IMR-90 (cell line): Measurements from ENCODE around the gene UCP3. TPM values are rescaled to one million over a fixed set of nuclear protein-coding genes. Genes with fewer than 3 reads are reported as not detected.

ENCODE experiments used
- ATAC-seq: fragments of 200-7000 bp; cut with Tn5 transposase; 2 replicates; pipeline ENCODE4 v1.9.1; 2020; ENCODE audit warnings: low read depth, mild to moderate bottlenecking, moderate library complexity
- BruUV-seq: library from RNA; stranded (reverse); fragments of 400-500 nt; replicated peaks from 2 replicates; lab custom pipeline; 2021; lab: Mats Ljungman, UMichigan
- CTCF ChIA-PET: fragments of 300-600 bp; formaldehyde crosslinking; extraction: SDS; loops from one replicate; lab custom pipeline; 2021; ENCODE audit warnings: antibody characterized with exemption; lab: Yijun Ruan, JAX
- POLR2A ChIA-PET: fragments of 300-600 bp; sonication (Branson Sonifier 250); formaldehyde crosslinking; loops from one replicate; lab custom pipeline; 2022; ENCODE audit warnings: antibody characterized with exemption; ENCODE audit not compliant: unreplicated experiment; lab: Charles Lee
- DNase-seq: peaks from one replicate; pipeline ENCODE4 v3.0.0; 2013
- H2AFZ ChIP-seq: replicated peaks from 2 replicates; pipeline ENCODE3; 2013; ENCODE audit warnings: low read length, mild to moderate bottlenecking; ENCODE audit not compliant: poor library complexity
- H2AK5ac ChIP-seq: 2 replicates; pipeline ENCODE4 v1.6.1; 2013; ENCODE audit warnings: low read depth, low read length, inconsistent platforms
- H2AK9ac ChIP-seq: replicated peaks from 2 replicates; pipeline ENCODE3; 2013; ENCODE audit warnings: mild to moderate bottlenecking, low read depth, low read length, moderate library complexity; ENCODE audit not compliant: poor library complexity
- H2BK120ac ChIP-seq: 2 replicates; pipeline ENCODE4 v1.6.1; 2013; ENCODE audit warnings: low read depth, low read length, inconsistent platforms
- H2BK15ac ChIP-seq: 3 replicates; pipeline ENCODE4 v1.6.1; 2013; ENCODE audit warnings: low read depth, low read length, inconsistent platforms
- H2BK20ac ChIP-seq: 2 replicates; pipeline ENCODE4 v1.6.1; 2013; ENCODE audit warnings: low read depth, mild to moderate bottlenecking, inconsistent platforms, low read length, moderate library complexity
- H2BK5ac ChIP-seq: 2 replicates; pipeline ENCODE4 v1.6.1; 2013; ENCODE audit warnings: mild to moderate bottlenecking, low read depth, low read length, inconsistent platforms; ENCODE audit not compliant: poor library complexity, severe bottlenecking
- H3K14ac ChIP-seq: replicated peaks from 2 replicates; pipeline ENCODE4 v1.6.1; 2013; ENCODE audit warnings: low read depth, low read length, inconsistent platforms
- H3K18ac ChIP-seq: 2 replicates; pipeline ENCODE4 v1.6.1; 2013; ENCODE audit warnings: low read depth, low read length, control low read depth
- H3K23ac ChIP-seq: 2 replicates; pipeline ENCODE4 v1.6.1; 2013; ENCODE audit warnings: low read depth, low read length, inconsistent platforms
- H3K27ac ChIP-seq: 2 replicates; pipeline ENCODE4 v1.5.1; 2013; ENCODE audit warnings: mild to moderate bottlenecking, control low read depth, low read length; ENCODE audit not compliant: insufficient read depth
- H3K27me3 ChIP-seq: 2 replicates; pipeline ENCODE4 v1.6.1; 2013; ENCODE audit warnings: low read length; ENCODE audit not compliant: control insufficient read depth, insufficient read depth
- H3K36me3 ChIP-seq: 2 replicates; pipeline ENCODE4 v1.6.1; 2013; ENCODE audit warnings: low read length, mixed read lengths; ENCODE audit not compliant: control insufficient read depth, insufficient read depth
- H3K4ac ChIP-seq: 2 replicates; pipeline ENCODE4 v1.6.1; 2013; ENCODE audit warnings: low read depth, low read length, inconsistent platforms
- H3K4me1 ChIP-seq: 2 replicates; pipeline ENCODE4 v1.6.1; 2013; ENCODE audit warnings: low read length, mixed read lengths; ENCODE audit not compliant: control insufficient read depth, insufficient read depth
- H3K4me2 ChIP-seq: 2 replicates; pipeline ENCODE4 v1.6.1; 2013; ENCODE audit warnings: low read depth, mild to moderate bottlenecking, control low read depth, low read length, moderate library complexity
- H3K4me3 ChIP-seq: 2 replicates; pipeline ENCODE4 v1.5.1; 2013; ENCODE audit warnings: low read depth, mild to moderate bottlenecking, control low read depth, low read length, moderate library complexity; ENCODE audit not compliant: insufficient read depth
- H3K56ac ChIP-seq: 2 replicates; pipeline ENCODE4 v1.6.1; 2013; ENCODE audit warnings: low read length, inconsistent platforms; ENCODE audit not compliant: insufficient read depth; ENCODE audit errors: extremely low read depth
- H3K79me1 ChIP-seq, 2 experiments: 2 replicates each; pipeline ENCODE4 v1.6.1; 2013; ENCODE audit warnings: low read length in 2 of 2, inconsistent platforms in 1 of 2, low read depth in 1 of 2
- H3K9ac ChIP-seq: 2 replicates; pipeline ENCODE4 v1.6.1; 2013; ENCODE audit warnings: low read depth, low read length, control low read depth
- H3K9me1 ChIP-seq: 2 replicates; pipeline ENCODE4 v1.6.1; 2013; ENCODE audit warnings: low read length, inconsistent platforms; ENCODE audit not compliant: insufficient read depth
- H3K9me3 ChIP-seq: 2 replicates; pipeline ENCODE4 v1.6.1; 2013; ENCODE audit warnings: low read length; ENCODE audit not compliant: control insufficient read depth, insufficient read depth
- H4K20me1 ChIP-seq: 2 replicates; pipeline ENCODE4 v1.6.1; 2013; ENCODE audit warnings: low read length, inconsistent platforms; ENCODE audit not compliant: insufficient read depth
- H4K5ac ChIP-seq: 2 replicates; pipeline ENCODE4 v1.6.1; 2013; ENCODE audit warnings: mild to moderate bottlenecking, low read depth, low read length, control low read depth
- H4K8ac ChIP-seq, 2 experiments: 2 replicates each; pipeline ENCODE4 v1.6.1; 2013; ENCODE audit warnings: low read depth in 2 of 2, low read length in 2 of 2, control low read depth in 1 of 2, inconsistent platforms in 1 of 2
- H4K91ac ChIP-seq: 2 replicates; pipeline ENCODE4 v1.6.1; 2013; ENCODE audit warnings: low read depth, low read length, inconsistent platforms; ENCODE audit not compliant: insufficient read depth
- BHLHE40 ChIP-seq: fragments of 150-350 bp; IDR thresholded peaks from 2 replicates; pipeline ENCODE4 v1.6.1; 2016; ENCODE audit warnings: mild to moderate bottlenecking, low read depth, low read length
- CEBPB ChIP-seq: IDR thresholded peaks from 2 replicates; pipeline ENCODE4 v1.6.1; 2012; ENCODE audit warnings: low read depth, low read length, improper control_type of control experiment
- CHD1 ChIP-seq: IDR thresholded peaks from 2 replicates; pipeline ENCODE4 v1.6.1; 2012; ENCODE audit warnings: low read depth, low read length, improper control_type of control experiment
- CTCF ChIP-seq: conservative IDR thresholded peaks from 2 replicates; pipeline ENCODE4 v1.5.1; 2012; ENCODE audit warnings: mild to moderate bottlenecking, low read depth, low read length, improper control_type of control experiment
- ELK1 ChIP-seq: fragments of 150-350 bp; IDR thresholded peaks from 2 replicates; pipeline ENCODE4 v1.6.1; 2016; ENCODE audit warnings: low read depth, mild to moderate bottlenecking, low read length, moderate library complexity, borderline replicate concordance
- FOS ChIP-seq: fragments of 150-350 bp; IDR thresholded peaks from 2 replicates; pipeline ENCODE4 v1.6.1; 2016; ENCODE audit warnings: low read depth, low read length
- MAFK ChIP-seq: IDR thresholded peaks from 2 replicates; pipeline ENCODE4 v1.6.1; 2012; ENCODE audit warnings: low read depth, low read length, improper control_type of control experiment
- MAZ ChIP-seq: IDR thresholded peaks from 2 replicates; pipeline ENCODE4 v1.6.1; 2012; ENCODE audit warnings: low read depth, mild to moderate bottlenecking, low read length, improper control_type of control experiment, moderate library complexity, borderline replicate concordance
- MXI1 ChIP-seq: IDR thresholded peaks from 2 replicates; pipeline ENCODE4 v1.6.1; 2012; ENCODE audit warnings: low read depth, mild to moderate bottlenecking, low read length, moderate library complexity, borderline replicate concordance
- NFE2L2 ChIP-seq: fragments of 150-350 bp; IDR thresholded peaks from 2 replicates; pipeline ENCODE4 v1.6.1; 2016; ENCODE audit warnings: low read depth, mild to moderate bottlenecking, low read length
- POLR2A ChIP-seq: IDR thresholded peaks from 2 replicates; pipeline ENCODE4 v1.6.1; 2012; ENCODE audit warnings: mild to moderate bottlenecking, low read depth, low read length
- RAD21 ChIP-seq: IDR thresholded peaks from 2 replicates; pipeline ENCODE4 v1.6.1; 2012; ENCODE audit warnings: low read length, improper control_type of control experiment
- RCOR1 ChIP-seq: IDR thresholded peaks from 2 replicates; pipeline ENCODE4 v1.6.1; 2012; ENCODE audit warnings: mild to moderate bottlenecking, low read length, improper control_type of control experiment; ENCODE audit not compliant: insufficient replicate concordance
- RFX5 ChIP-seq: IDR thresholded peaks from 2 replicates; pipeline ENCODE4 v1.8.0; 2012; ENCODE audit warnings: low read depth, mild to moderate bottlenecking, low read length, moderate library complexity
- SMC3 ChIP-seq: fragments of 150-350 bp; IDR thresholded peaks from 2 replicates; pipeline ENCODE4 v1.6.1; 2016; ENCODE audit warnings: low read depth, mild to moderate bottlenecking, antibody characterized with exemption, low read length, moderate library complexity
- WGBS, 2 experiments: methylation state at CpG; one replicate each; pipeline versions ENCODE4 v1.1.5 to v1.1.7; 2013; ENCODE audit warnings: missing lambda C conversion rate in 2 of 2; ENCODE audit not compliant: insufficient read length in 1 of 2; ENCODE audit errors: extremely low coverage in 2 of 2; 5-methylcytosine and 5-hydroxymethylcytosine counted together
- dilution Hi-C: fragments of 300-500 bp; cut with HindIII; formaldehyde crosslinking; loops from one replicate; pipeline ENCODE4 v1.14.3; 2018; ENCODE audit warnings: low sequenced_read_pairs; ENCODE audit not compliant: unreplicated experiment
- in situ Hi-C: fragments of 300-500 bp; cut with MboI; formaldehyde crosslinking; loops from 3 replicates; pipeline ENCODE4 v1.14.3; 2019; ENCODE audit warnings: low sequenced_read_pairs, inconsistent platforms, mixed read lengths
- intact Hi-C: fragments of 100-400 bp; cut with micrococcal nuclease; formaldehyde crosslinking; loops from 2 replicates; pipeline ENCODE4 v1.10.0; 2022
- polyA plus RNA-seq, 3 experiments: library from polyadenylated mRNA; depleted of rRNA; stranded (reverse); fragments of >200 nt; gene quantifications; 2 replicates each; pipeline ENCODE4 v1.2.3, GENCODE V29; 2012; ENCODE audit warnings: low replicate concordance in 1 of 3
- total RNA-seq: library from RNA; depleted of rRNA; stranded (reverse); fragments of >200 nt; gene quantifications from 2 replicates; pipeline ENCODE4 v1.2.3, GENCODE V29; 2012
- TF ChIP-seq, protein P1 (sequence below): fragments of 150-350 bp; IDR thresholded peaks from 2 replicates; pipeline ENCODE4 v1.6.1; 2017; ENCODE audit warnings: mild to moderate bottlenecking, antibody characterized with exemption, low read length, low read depth

UCP3 gene
- total and polyA plus RNA-seq, 2 of the 4 experiments (the other 2 are of a cell fraction), result under 0.01 to 0.80 TPM

GRCh38 chr11:74044538-74044937 lies 35.7 kb upstream of the UCP3 start:
- no peak overlapping the region for H3K4me2 ChIP-seq
- in situ Hi-C loops (no loop called here), intact Hi-C loops (no loop called here), dilution Hi-C loops (no loop called here)
- peaks cover 13% of the 10 kb centered on the region for H3K36me3 ChIP-seq
- no peak overlapping the region for H3K56ac ChIP-seq
- H3K4me1 ChIP-seq, result peaks cover 4% of the 10 kb centered on the region
- H2BK120ac ChIP-seq, result no peak overlapping the region
- H3K18ac ChIP-seq, result no peak overlapping the region
- no peak overlapping the region for H3K14ac ChIP-seq
- H2BK15ac ChIP-seq, result no peak overlapping the region
- no peak overlapping the region for H3K4me3 ChIP-seq
- no peak overlapping the region for H3K4ac ChIP-seq
- H4K91ac ChIP-seq, result no peak overlapping the region
- TF ChIP-seq RFX5 (no peak), CTCF (no peak), CHD1 (no peak), BHLHE40 (no peak), MAZ (no peak), RCOR1 (no peak), FOS (no peak), MAFK (no peak), MXI1 (no peak), POLR2A (no peak), RAD21 (no peak), NFE2L2 (no peak), CEBPB (no peak), ELK1 (no peak), SMC3 (no peak)
- TF ChIP-seq, protein P1, sequence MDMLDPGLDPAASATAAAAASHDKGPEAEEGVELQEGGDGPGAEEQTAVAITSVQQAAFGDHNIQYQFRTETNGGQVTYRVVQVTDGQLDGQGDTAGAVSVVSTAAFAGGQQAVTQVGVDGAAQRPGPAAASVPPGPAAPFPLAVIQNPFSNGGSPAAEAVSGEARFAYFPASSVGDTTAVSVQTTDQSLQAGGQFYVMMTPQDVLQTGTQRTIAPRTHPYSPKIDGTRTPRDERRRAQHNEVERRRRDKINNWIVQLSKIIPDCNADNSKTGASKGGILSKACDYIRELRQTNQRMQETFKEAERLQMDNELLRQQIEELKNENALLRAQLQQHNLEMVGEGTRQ, result no peak
- H2AK5ac ChIP-seq, result no peak overlapping the region
- no peak overlapping the region for H3K9ac ChIP-seq
- no peak overlapping the region for H4K8ac ChIP-seq
- ATAC-seq (no peak), DNase-seq (no peak)
- CTCF ChIA-PET, result interaction anchor here (0.8 kb wide), 1 partner anchor 13 kb away, joined by 3 read pairs; no protein-coding TSS in a partner anchor
- no peaks in the 10 kb centered on the region for H3K79me1 ChIP-seq
- H3K23ac ChIP-seq, result no peak overlapping the region
- no CpG with 5 or more reads among the region's 2 CpGs for WGBS, 2 experiments
- H2BK20ac ChIP-seq, result no peak overlapping the region
- peaks cover 4% of the 10 kb centered on the region for H3K9me1 ChIP-seq
- BruUV-seq, result no TSS peak
- no peak overlapping the region for H2AK9ac ChIP-seq
- no peaks in the 10 kb centered on the region for H3K27me3 ChIP-seq
- H4K20me1 ChIP-seq, result no peaks in the 10 kb centered on the region
- H2AFZ ChIP-seq, result no peak overlapping the region
- H3K9me3 ChIP-seq, result no peaks in the 10 kb centered on the region
- POLR2A ChIA-PET, result no interaction called here
- H3K27ac ChIP-seq, result no peak overlapping the region
- H2BK5ac ChIP-seq, result no peak overlapping the region
- no peak overlapping the region for H4K5ac ChIP-seq
